ENCODE data around the gene CEACAM18. TPM values are rescaled to one million over a fixed set of nuclear protein-coding genes. Genes with fewer than 3 reads are reported as not detected.

The CEACAM18 gene
- total and polyA plus RNA-seq, 2 of the 8 experiments (the other 6 are each of a cell fraction or from before 2014, with no cell fraction given): not detected

- TF ChIP-seq TAF7 (optimal IDR thresholded peaks at IDR 0.05; ENCODE audit: borderline replicate concordance, low read depth, low read length): no peak
- TF ChIP-seq CBX5 (IDR thresholded peaks at IDR 0.05; ENCODE audit: low read depth, low read length): no peak
- no peak for TF ChIP-seq CBX8 (IDR thresholded peaks at IDR 0.05; ENCODE audit: borderline replicate concordance, low read depth, low read length)
- TF ChIP-seq SP1 (IDR thresholded peaks at IDR 0.05; ENCODE audit: low read depth, low read length): no peak
- no peak for TF ChIP-seq HDAC6 (IDR thresholded peaks at IDR 0.05; ENCODE audit: low read depth, low read length)
- TF ChIP-seq TBP (IDR thresholded peaks at IDR 0.05; ENCODE audit: low read depth, low read length): no peak
- no peak for TF ChIP-seq GTF2F1 (IDR thresholded peaks at IDR 0.05; ENCODE audit: borderline replicate concordance, low read depth, low read length)
- TF ChIP-seq SP2 (IDR thresholded peaks at IDR 0.05; ENCODE audit: low read length): no peak
- TF ChIP-seq CEBPB (IDR thresholded peaks at IDR 0.05; ENCODE audit: low read depth, low read length): no peak
Measured at GRCh38 chr19:51448411-51449016, 29.8 kb upstream of the CEACAM18 start (continued).

Data from H1 (cell line).